GM23248 (cell line): ENCODE data around the gene SHB.

ENCODE experiments used
- EZH2 ChIP-seq: fragments of 200-600 bp; sonication (generic); IDR thresholded peaks from 2 replicates; pipeline ENCODE4 v1.6.1; 2018; ENCODE audit warnings: antibody characterized with exemption, mild to moderate bottlenecking; ENCODE audit not compliant: insufficient read depth, poor library complexity, severe bottlenecking
- EZH2phosphoT487 ChIP-seq: fragments of 200-600 bp; sonication (generic); IDR thresholded peaks from 2 replicates; pipeline ENCODE4 v1.6.1; 2018; ENCODE audit warnings: antibody characterized with exemption, moderate library complexity, mild to moderate bottlenecking, low read depth; ENCODE audit not compliant: insufficient read depth

- TF ChIP-seq EZH2, result no peak
- TF ChIP-seq EZH2phosphoT487, result no peak
Measured at GRCh38 chr9:37939575-37940095, 129.4 kb downstream of the SHB start.
